HG02678 (cell line): ENCODE results near the gene CAMK2D.
"Not testable (repeated sequence)": the region's sequence is repeated elsewhere in the genome, so short reads cannot be mapped to it uniquely, and the experiment has no call there.

Source experiments
- ATAC-seq: cut with Tn5 transposase; IDR thresholded peaks from one replicate; pipeline ENCODE4 v1.9.1; 2021; ENCODE audit warnings: mild to moderate bottlenecking, moderate library complexity; ENCODE audit not compliant: unreplicated experiment

CAMK2D gene

GRCh38 chr4:113761620-113762185 lies at the start of gene CAMK2D:
CAMK2D (minus strand) TSS chr4:113761738; CDS start chr4:113761068, 670 bp downstream.
- peak; percentile 47 for ATAC-seq

GRCh38 chr4:113810906-113811305 lies 49.4 kb upstream of the CAMK2D start:
- no peak for ATAC-seq

GRCh38 chr4:113809311-113809710 lies 47.8 kb upstream of the CAMK2D start:
- ATAC-seq, result no peak

- ATAC-seq, result no peak
Measured at GRCh38 chr4:113806850-113807249, 45.3 kb upstream of the CAMK2D start.

GRCh38 chr4:113801882-113802281 lies 40.3 kb upstream of the CAMK2D start:
- no peak for ATAC-seq

- ATAC-seq, result not testable (repeated sequence)
Measured at GRCh38 chr4:113796381-113796780, 34.8 kb upstream of the CAMK2D start.

GRCh38 chr4:113790478-113790877 lies 28.9 kb upstream of the CAMK2D start:
- ATAC-seq, result no peak

- ATAC-seq, result no peak
Measured at GRCh38 chr4:113788888-113789287, 27.4 kb upstream of the CAMK2D start.

GRCh38 chr4:113785781-113786180 lies 24.2 kb upstream of the CAMK2D start:
- ATAC-seq, result no peak

- ATAC-seq, result no peak
Measured at GRCh38 chr4:113784497-113785250, 23.1 kb upstream of the CAMK2D start.

- ATAC-seq, result no peak
Measured at GRCh38 chr4:113783701-113784100, 22.2 kb upstream of the CAMK2D start.

GRCh38 chr4:113783289-113783688 lies 21.8 kb upstream of the CAMK2D start:
- ATAC-seq, result no peak

GRCh38 chr4:113781439-113782040 lies 20.0 kb upstream of the CAMK2D start:
- no peak for ATAC-seq

GRCh38 chr4:113776679-113777078 lies 15.1 kb upstream of the CAMK2D start:
- ATAC-seq, result no peak

GRCh38 chr4:113776016-113776415 lies 14.5 kb upstream of the CAMK2D start:
- ATAC-seq, result no peak

GRCh38 chr4:113773756-113774155 lies 12.2 kb upstream of the CAMK2D start:
- no peak for ATAC-seq

GRCh38 chr4:113773014-113773413 lies 11.5 kb upstream of the CAMK2D start:
- no peak for ATAC-seq

- ATAC-seq, result no peak
Measured at GRCh38 chr4:113772319-113772718, 10.8 kb upstream of the CAMK2D start.

- no peak for ATAC-seq
Measured at GRCh38 chr4:113769744-113770143, 8.2 kb upstream of the CAMK2D start.

GRCh38 chr4:113768952-113769351 lies 7.4 kb upstream of the CAMK2D start:
- no peak for ATAC-seq

GRCh38 chr4:113766882-113767281 lies 5.3 kb upstream of the CAMK2D start:
- no peak for ATAC-seq

- no peak for ATAC-seq
Measured at GRCh38 chr4:113764720-113765264, 3.3 kb upstream of the CAMK2D start.
